Aorta (tissue), 5 donors: ENCODE measurements around the gene PKDREJ. TPM values are rescaled to one million over a fixed set of nuclear protein-coding genes. Genes with fewer than 3 reads are reported as not detected.

Experiments used
- ATAC-seq: fragments of 200-7000 bp; cut with Tn5 transposase; one replicate; pipeline ENCODE4 v1.9.1; 2022; ENCODE audit warnings: moderate library complexity; ENCODE audit not compliant: low FRiP score
- DNase-seq, 2 donors: peaks; one replicate each; pipeline ENCODE4 v3.0.0-alpha.2; 2020
- H3K27ac ChIP-seq, 2 donors: one replicate each; pipeline ENCODE4 v1.5.1; 2013; ENCODE audit warnings: low read length in 2 of 2, mild to moderate bottlenecking in 2 of 2, moderate library complexity in 2 of 2, control low read depth in 1 of 2, inconsistent platforms in 1 of 2, low read depth in 1 of 2
- H3K27me3 ChIP-seq, 2 donors: one replicate each; pipeline ENCODE4 v1.6.1; 2013; ENCODE audit warnings: control low read depth in 1 of 2, low read length in 1 of 2, mild to moderate bottlenecking in 1 of 2, moderate library complexity in 1 of 2; ENCODE audit not compliant: insufficient read depth in 2 of 2, control insufficient read depth in 1 of 2
- H3K36me3 ChIP-seq, 2 donors: one replicate each; pipeline ENCODE4 v1.6.1; 2013; ENCODE audit warnings: control low read depth in 1 of 2, low read length in 1 of 2, mild to moderate bottlenecking in 1 of 2; ENCODE audit not compliant: insufficient read depth in 2 of 2, control insufficient read depth in 1 of 2
- H3K4me1 ChIP-seq, 2 donors: one replicate each; pipeline ENCODE4 v1.6.1; 2013; ENCODE audit warnings: low read length in 2 of 2, control low read depth in 1 of 2, mild to moderate bottlenecking in 1 of 2, moderate library complexity in 1 of 2; ENCODE audit not compliant: insufficient read depth in 2 of 2, control insufficient read depth in 1 of 2
- H3K4me3 ChIP-seq, 2 donors: one replicate each; pipeline ENCODE4 v1.5.1; 2013; ENCODE audit warnings: low read length in 2 of 2, control low read depth in 1 of 2, mild to moderate bottlenecking in 1 of 2
- H3K9me3 ChIP-seq: one replicate; pipeline ENCODE4 v1.6.1; 2013; ENCODE audit warnings: mild to moderate bottlenecking, low read length; ENCODE audit not compliant: control insufficient read depth
- WGBS, 2 donors: extraction: QIAGEN DNeasy Blood & Tissue Kit; methylation state at CpG; one replicate each; pipeline ENCODE4 v1.1.7; 2013; 5-methylcytosine and 5-hydroxymethylcytosine counted together
- intact Hi-C, 2 donors: fragments of 100-400 bp; cut with DNase I; formaldehyde crosslinking; loops; one replicate each; pipeline versions ENCODE4 v1.14.2 to v1.15.0; 2022
- polyA plus RNA-seq, 2 donors: library from polyadenylated mRNA; stranded (reverse); fragments of 200-250 nt; gene quantifications; one replicate each; pipeline ENCODE4 v1.2.3, GENCODE V29; 2013
- total RNA-seq, 2 donors: library from RNA; stranded (reverse); fragmentation: NEBNext Ultra II Directional; extraction: Animal tissue kit (Norgen Biotek cat#: 25700); gene quantifications; one replicate each; pipeline ENCODE4 v1.2.1, GENCODE V29; 2021
- donor health status: healthy with polysubstance abuse.
- donor health status: Bipolar disorder and iron deficiency.
- donor health status: DM: no; HTN: no; CAD: no.
- donor health status: DM: no; HTN: no; CAD: no.
- donor health status: DM: yes; HTN: yes; CAD: no.

Gene PKDREJ
- total and polyA plus RNA-seq, 4 donors, result 0.05 to 0.15 TPM; not detected in 2

GRCh38 chr22:46297151-46297812, 34.1 kb upstream of the PKDREJ start:
- peak in 1 of 2 donors; percentile 80 for DNase-seq
- ATAC-seq, result peak; percentile 3
- WGBS, 2 donors, result 5% methylated on average over 32 of the region's 32 CpGs

GRCh38 chr22:46296257-46297150, 33.4 kb upstream of the PKDREJ start, which contains the start of gene GTSE1:
GTSE1 (plus strand) TSS chr22:46296870; CDS start chr22:46297401, 531 bp downstream.
- Histone ChIP-seq H3K27ac (peak within 1 kb of the TSS; percentile 46 to 78), H3K4me1 (no peaks in the 10 kb centered on the region), H3K36me3 (peaks cover 0 to 3% of the 10 kb centered on the region in 2 donors), H3K4me3 (peak within 1 kb of the TSS; percentile 9 to 37), H3K9me3 (no peaks in the 10 kb centered on the region), H3K27me3 (no peaks in the 10 kb centered on the region)
- peak; percentile 99 for DNase-seq
- WGBS, 2 donors, result 1% methylated on average over 76 of the region's 76 CpGs
- intact Hi-C loops, result loop anchor here (5.0 kb wide), 2 partner anchors 144 to 174 kb away; partner anchors contain the start of gene PPARA (in 1 of the 2)
- peak; percentile 98 for ATAC-seq

More at GRCh38 chr22:46297151-46297812, 34.1 kb upstream of the PKDREJ start:
- intact Hi-C loops, result loop anchor here (5.0 kb wide), 2 partner anchors 145 to 175 kb away; partner anchors contain the start of gene PPARA (in 1 of the 2)
- Histone ChIP-seq H3K27ac (no peak overlapping the region), H3K36me3 (peaks cover 0 to 3% of the 10 kb centered on the region in 2 donors), H3K4me3 (peak overlapping the region in 1 of 2 donors; percentile 9), H3K27me3 (no peaks in the 10 kb centered on the region), H3K4me1 (no peaks in the 10 kb centered on the region), H3K9me3 (no peaks in the 10 kb centered on the region)

DNA sequence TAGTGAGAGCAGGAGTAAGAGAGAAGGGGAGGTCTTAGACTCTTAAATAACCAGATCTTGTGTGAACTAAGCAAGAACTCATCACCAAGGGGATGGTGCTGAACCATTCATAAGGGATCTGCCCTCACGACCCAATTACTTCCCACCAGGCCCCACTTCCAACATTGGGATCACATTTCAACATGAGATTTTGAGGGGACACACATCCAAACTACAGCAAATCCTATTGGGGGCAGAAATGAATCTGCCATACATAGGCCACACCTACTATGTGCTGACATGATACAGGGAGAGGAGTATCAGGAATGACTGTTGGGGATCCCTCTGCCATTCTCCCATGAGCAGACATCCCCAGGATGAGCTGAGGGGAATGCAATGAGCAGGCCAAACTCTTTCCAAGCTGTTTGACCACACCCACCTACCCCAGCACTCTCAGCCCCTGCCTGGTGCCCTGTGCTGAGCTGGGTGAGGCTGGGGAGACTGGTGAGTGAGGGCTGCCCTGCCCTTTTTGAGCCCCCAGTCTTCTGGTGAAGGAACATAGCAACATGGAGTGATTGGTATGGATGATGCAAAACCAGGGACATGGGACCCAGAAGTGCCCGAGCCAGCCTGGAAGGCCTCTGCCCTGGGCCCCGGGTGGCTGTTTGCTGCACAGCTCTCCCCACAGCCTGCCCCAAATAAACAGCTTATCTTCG, 32.3 kb upstream of the PKDREJ start:
- Histone ChIP-seq H3K27ac (peak overlapping the region in 1 of 2 donors; percentile 78), H3K4me1 (no peaks in the 10 kb centered on the region), H3K4me3 (no peak overlapping the region), H3K27me3 (no peaks in the 10 kb centered on the region), H3K9me3 (no peaks in the 10 kb centered on the region), H3K36me3 (peaks cover 0 to 3% of the 10 kb centered on the region in 2 donors)
- intact Hi-C loops, result loop anchor here (5.0 kb wide), 2 partner anchors 143 to 173 kb away; partner anchors contain the start of gene PPARA (in 1 of the 2)
- DNase-seq, result no peak
- no peak for ATAC-seq
- 63 to 64% methylated on average over 4 of the region's 4 CpGs for WGBS, 2 donors

- H3K4me1 ChIP-seq, result no peaks in the 10 kb centered on the region
- H3K9me3 ChIP-seq, result no peaks in the 10 kb centered on the region
- ATAC-seq (no peak), DNase-seq (peak in 1 of 2 donors; percentile 50)
- WGBS, 2 donors, result 96 to 97% methylated on average over 2 of the region's 2 CpGs
- H3K27ac ChIP-seq, result no peak overlapping the region
- intact Hi-C loops, result loop anchor here (5.0 kb wide), 2 partner anchors 142 to 172 kb away; partner anchors contain the start of gene PPARA (in 1 of the 2)
- H3K4me3 ChIP-seq, result no peak overlapping the region
- H3K36me3 ChIP-seq, result peaks cover 0 to 3% of the 10 kb centered on the region in 2 donors
- H3K27me3 ChIP-seq, result no peaks in the 10 kb centered on the region
Measured at GRCh38 chr22:46294784-46295183, 31.6 kb upstream of the PKDREJ start.

DNA sequence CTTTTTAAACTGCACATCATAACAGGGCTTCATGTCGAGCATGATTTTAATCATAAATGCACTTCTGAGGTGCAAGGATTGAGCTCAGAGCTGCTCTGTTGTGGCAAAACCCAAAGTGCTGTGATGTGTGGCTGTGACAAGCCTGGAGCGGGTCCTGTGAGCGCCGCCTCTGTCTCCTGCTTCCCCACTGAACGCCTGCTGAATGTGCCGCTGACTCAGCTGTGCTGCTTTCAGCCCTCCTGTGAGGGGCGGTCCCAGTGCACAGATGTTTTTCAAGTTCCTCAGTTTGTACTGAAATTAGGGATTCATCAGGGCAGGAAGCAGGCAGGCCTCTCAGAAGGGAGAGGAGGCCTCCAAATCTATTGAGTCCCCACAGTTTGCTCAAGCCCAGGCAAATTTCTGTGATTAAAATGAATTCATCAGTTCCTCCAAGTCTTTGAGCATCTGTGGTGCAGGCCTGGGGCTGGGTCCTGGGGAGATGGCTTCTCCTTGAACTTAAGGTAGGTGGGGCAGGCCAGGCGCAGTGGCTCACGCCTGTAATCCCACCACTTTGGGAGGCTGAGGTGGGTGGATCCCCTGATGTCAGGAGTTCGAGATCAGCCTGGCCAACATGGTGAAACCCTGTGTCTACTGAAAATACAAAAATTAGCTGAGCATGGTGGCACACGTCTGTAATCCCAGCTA, 30.6 kb upstream of the PKDREJ start:
- Histone ChIP-seq H3K27ac (no peak overlapping the region), H3K36me3 (peaks cover 0 to 3% of the 10 kb centered on the region in 2 donors), H3K9me3 (no peaks in the 10 kb centered on the region), H3K27me3 (no peaks in the 10 kb centered on the region), H3K4me3 (no peak overlapping the region), H3K4me1 (no peaks in the 10 kb centered on the region)
- peak; percentile 75 to 90 for DNase-seq
- intact Hi-C loops, result no loop called here
- WGBS, 2 donors, result 85 to 87% methylated on average over 11 of the region's 11 CpGs
- ATAC-seq, result no peak

GRCh38 chr22:46292732-46293131, 29.6 kb upstream of the PKDREJ start:
- peak; percentile 77 to 82 for DNase-seq
- Histone ChIP-seq H3K4me1 (no peaks in the 10 kb centered on the region), H3K36me3 (peaks cover 0 to 3% of the 10 kb centered on the region in 2 donors), H3K27me3 (no peaks in the 10 kb centered on the region), H3K27ac (no peak overlapping the region), H3K9me3 (no peaks in the 10 kb centered on the region), H3K4me3 (no peak overlapping the region)
- intact Hi-C loops, result no loop called here
- 90 to 92% methylated on average over 14 of the region's 14 CpGs for WGBS, 2 donors
- ATAC-seq, result no peak

DNA sequence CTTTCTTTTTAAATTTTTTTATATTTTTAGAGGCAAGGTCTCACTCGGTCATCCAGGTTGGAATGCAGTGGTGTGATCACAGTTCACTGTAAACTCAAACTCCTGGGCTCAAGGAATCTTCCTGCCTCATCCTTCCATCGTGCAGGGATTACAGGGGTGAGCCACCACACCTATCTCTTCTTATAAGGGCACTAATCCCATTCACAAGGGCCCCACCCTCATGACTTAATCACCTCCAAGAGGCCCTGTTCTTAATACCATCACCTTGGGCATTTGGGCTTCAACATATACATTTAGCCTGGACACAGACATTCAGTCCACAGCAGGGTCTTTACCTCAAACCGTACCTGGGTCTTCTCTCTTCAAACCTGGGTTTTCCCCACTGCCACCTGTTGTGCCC, 29.0 kb upstream of the PKDREJ start:
- WGBS, 2 donors, result 91 to 97% methylated on average over 3 of the region's 3 CpGs
- DNase-seq (no peak), ATAC-seq (no peak)
- Histone ChIP-seq H3K36me3 (peaks cover 0 to 3% of the 10 kb centered on the region in 2 donors), H3K9me3 (no peaks in the 10 kb centered on the region), H3K4me3 (no peak overlapping the region), H3K4me1 (no peaks in the 10 kb centered on the region), H3K27me3 (no peaks in the 10 kb centered on the region), H3K27ac (no peak overlapping the region)
- intact Hi-C loops, result no loop called here
